Neural cell (in vitro differentiated cells): ENCODE measurements around the gene HMCN2. TPM values are rescaled to one million over a fixed set of nuclear protein-coding genes. Genes with fewer than 3 reads are reported as not detected.

Experiments used
- H2AFZ ChIP-seq: fragments of 200-600, 300-800 bp; sonication (generic), shearing (Covaris generic); 2 replicates; pipeline ENCODE4 v1.6.0; 2014; ENCODE audit warnings: low read depth, mild to moderate bottlenecking, antibody characterized with exemption, low read length, moderate library complexity
- H3F3A ChIP-seq: fragments of 200-600 bp; shearing (Covaris generic); 2 replicates; pipeline ENCODE4 v1.6.1; 2016; ENCODE audit warnings: mild to moderate bottlenecking, moderate library complexity, mixed read lengths, antibody characterized with exemption, low read length; ENCODE audit not compliant: insufficient read depth, poor library complexity, severe bottlenecking
- H3K27ac ChIP-seq: fragments of 200-600, 300-800 bp; sonication (generic), shearing (Covaris generic); 2 replicates; pipeline ENCODE4 v1.5.1; 2014; ENCODE audit warnings: mild to moderate bottlenecking, low read length, moderate library complexity
- H3K27me3 ChIP-seq: fragments of 300-800, 200-600 bp; sonication (generic), shearing (Covaris generic); 2 replicates; pipeline ENCODE4 v1.6.0; 2014; ENCODE audit warnings: mild to moderate bottlenecking, low read depth, low read length, moderate library complexity; ENCODE audit not compliant: insufficient read depth
- H3K36me3 ChIP-seq: fragments of 300-800, 200-600 bp; sonication (generic), shearing (Covaris generic); 2 replicates; pipeline ENCODE4 v1.5.1; 2014; ENCODE audit warnings: mild to moderate bottlenecking, antibody characterized with exemption, low read length, moderate library complexity; ENCODE audit not compliant: insufficient read depth
- H3K4me2 ChIP-seq: fragments of 300-800, 200-600 bp; sonication (generic), shearing (Covaris generic); 2 replicates; pipeline ENCODE4 v1.6.0; 2014; ENCODE audit warnings: mild to moderate bottlenecking, low read length
- H3K4me3 ChIP-seq: fragments of 300-800, 200-600 bp; sonication (generic), shearing (Covaris generic); 2 replicates; pipeline ENCODE4 v1.5.1; 2014; ENCODE audit warnings: mild to moderate bottlenecking, low read length, moderate library complexity
- H3K79me2 ChIP-seq: fragments of 200-600 bp; shearing (Covaris generic); replicated peaks from 2 replicates; pipeline ENCODE4 v1.6.0; 2014; ENCODE audit warnings: mild to moderate bottlenecking, low read length, moderate library complexity; ENCODE audit not compliant: insufficient read depth
- H3K9ac ChIP-seq: fragments of 300-800, 200-600 bp; sonication (generic), shearing (Covaris generic); 2 replicates; pipeline ENCODE4 v1.6.1; 2016; ENCODE audit warnings: mild to moderate bottlenecking, low read length, mixed read lengths
- H3K9me2 ChIP-seq: fragments of 200-600 bp; shearing (Covaris generic); 2 replicates; pipeline ENCODE4 v1.6.1; 2016; ENCODE audit warnings: mild to moderate bottlenecking, low read length, mixed read lengths; ENCODE audit not compliant: insufficient read depth
- H3K9me3 ChIP-seq: fragments of 200-600, 300-800 bp; sonication (generic), shearing (Covaris generic); 2 replicates; pipeline ENCODE4 v1.6.1; 2016; ENCODE audit warnings: mild to moderate bottlenecking, mixed run types, low read length, moderate library complexity, mixed read lengths
- H4K20me1 ChIP-seq: fragments of 200-600 bp; shearing (Covaris generic); 2 replicates; pipeline ENCODE4 v1.6.1; 2016; ENCODE audit warnings: mild to moderate bottlenecking, mixed run types; ENCODE audit not compliant: insufficient read depth
- EP300 ChIP-seq: fragments of 450-650 bp; conservative IDR thresholded peaks from 2 replicates; pipeline ENCODE4 v1.6.1; 2014; ENCODE audit warnings: antibody characterized with exemption, mild to moderate bottlenecking, moderate library complexity; ENCODE audit not compliant: poor library complexity, severe bottlenecking
- EZH2 ChIP-seq: fragments of 200-600, 300-800 bp; shearing (Covaris generic), sonication (generic); IDR thresholded peaks from 2 replicates; pipeline ENCODE4 v1.6.1; 2014; ENCODE audit warnings: antibody characterized with exemption, low read length, borderline replicate concordance, mild to moderate bottlenecking; ENCODE audit not compliant: insufficient read depth, poor library complexity, severe bottlenecking
- MXI1 ChIP-seq: fragments of 450-650 bp; conservative IDR thresholded peaks from 2 replicates; pipeline ENCODE4 v1.6.1; 2014; ENCODE audit warnings: antibody characterized with exemption, mild to moderate bottlenecking; ENCODE audit not compliant: poor library complexity, severe bottlenecking
- POLR2AphosphoS5 ChIP-seq: IDR thresholded peaks from 2 replicates; pipeline ENCODE4 v1.6.1; 2012
- RAD21 ChIP-seq: fragments of 450-650 bp; conservative IDR thresholded peaks from 2 replicates; pipeline ENCODE4 v1.6.1; 2014; ENCODE audit warnings: antibody characterized with exemption, mild to moderate bottlenecking, moderate library complexity
- SMC3 ChIP-seq: fragments of 450-650 bp; conservative IDR thresholded peaks from 2 replicates; pipeline ENCODE4 v1.6.1; 2014; ENCODE audit warnings: antibody characterized with exemption, mild to moderate bottlenecking, moderate library complexity; ENCODE audit not compliant: poor library complexity
- TAF1 ChIP-seq: IDR thresholded peaks from 2 replicates; pipeline ENCODE4 v1.6.1; 2012; ENCODE audit warnings: low read depth
- polyA plus RNA-seq: library from polyadenylated mRNA; depleted of rRNA; stranded (reverse); fragments of >200 nt; gene quantifications from 2 replicates; pipeline ENCODE4 v1.2.3, GENCODE V29; 2014
- TF ChIP-seq, protein P1 (sequence below): fragments of 450-650 bp; IDR thresholded peaks from 2 replicates; pipeline ENCODE4 v1.5.1; 2014; ENCODE audit warnings: antibody characterized with exemption, mild to moderate bottlenecking, moderate library complexity; ENCODE audit not compliant: poor library complexity, severe bottlenecking
- TF ChIP-seq, protein P2 (sequence below): IDR thresholded peaks from 2 replicates; pipeline ENCODE4 v1.6.1; 2012; ENCODE audit warnings: borderline replicate concordance

Gene HMCN2
- polyA plus RNA-seq, 1 donor from 2014 or later: 1.7 TPM

DNA sequence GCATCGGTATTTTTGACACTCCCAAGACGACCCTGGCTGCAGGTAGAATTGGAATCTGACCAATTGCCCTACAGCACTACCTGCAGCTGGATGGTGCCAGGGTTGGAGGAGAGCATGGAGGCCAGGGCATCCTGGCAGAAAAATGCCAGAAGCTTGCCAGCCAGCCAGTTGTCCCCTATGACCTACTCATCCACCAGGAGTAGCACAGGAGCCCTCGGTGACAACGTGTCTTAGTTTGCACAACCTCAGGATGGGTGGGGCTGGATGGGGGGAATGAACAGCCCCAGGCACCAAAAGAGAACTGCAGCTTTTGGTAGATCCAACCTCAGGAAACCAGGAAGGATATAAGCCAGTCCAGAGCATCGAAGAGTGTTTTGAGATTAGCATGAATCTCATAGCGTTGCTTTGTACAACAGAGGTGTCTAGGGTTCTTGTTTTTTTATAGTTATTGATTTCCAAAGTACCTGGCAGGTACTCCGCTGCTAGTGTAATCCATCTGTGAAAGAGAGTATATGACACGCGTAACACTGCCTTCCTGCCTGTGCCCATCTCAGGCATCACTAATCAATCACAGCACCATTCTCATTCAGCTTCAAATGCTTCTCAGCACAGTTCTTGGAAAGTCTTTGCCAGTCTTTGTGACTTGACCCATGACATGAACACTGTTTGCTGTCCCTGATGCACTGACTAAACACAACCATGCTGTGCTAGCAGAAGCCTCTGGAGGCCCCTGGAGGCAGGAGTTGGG is 142.5 kb downstream of the HMCN2 start:
- H3K9me3 ChIP-seq: no peaks in the 10 kb centered on the region
- H4K20me1 ChIP-seq: no peaks in the 10 kb centered on the region
- H3K9ac ChIP-seq: no peak overlapping the region
- no peaks in the 10 kb centered on the region for H3K9me2 ChIP-seq
- no peak overlapping the region for H3K27ac ChIP-seq
- H3K4me3 ChIP-seq: no peak overlapping the region
- H3K36me3 ChIP-seq: no peaks in the 10 kb centered on the region
- no peaks in the 10 kb centered on the region for H3F3A ChIP-seq
- no peaks in the 10 kb centered on the region for H3K79me2 ChIP-seq
- H2AFZ ChIP-seq: no peak overlapping the region
- H3K4me2 ChIP-seq: no peak overlapping the region
- TF ChIP-seq EP300 (no peak), RAD21 (no peak), SMC3 (no peak), POLR2AphosphoS5 (no peak), MXI1 (no peak), TAF1 (no peak), EZH2 (no peak)
- TF ChIP-seq, protein P1, sequence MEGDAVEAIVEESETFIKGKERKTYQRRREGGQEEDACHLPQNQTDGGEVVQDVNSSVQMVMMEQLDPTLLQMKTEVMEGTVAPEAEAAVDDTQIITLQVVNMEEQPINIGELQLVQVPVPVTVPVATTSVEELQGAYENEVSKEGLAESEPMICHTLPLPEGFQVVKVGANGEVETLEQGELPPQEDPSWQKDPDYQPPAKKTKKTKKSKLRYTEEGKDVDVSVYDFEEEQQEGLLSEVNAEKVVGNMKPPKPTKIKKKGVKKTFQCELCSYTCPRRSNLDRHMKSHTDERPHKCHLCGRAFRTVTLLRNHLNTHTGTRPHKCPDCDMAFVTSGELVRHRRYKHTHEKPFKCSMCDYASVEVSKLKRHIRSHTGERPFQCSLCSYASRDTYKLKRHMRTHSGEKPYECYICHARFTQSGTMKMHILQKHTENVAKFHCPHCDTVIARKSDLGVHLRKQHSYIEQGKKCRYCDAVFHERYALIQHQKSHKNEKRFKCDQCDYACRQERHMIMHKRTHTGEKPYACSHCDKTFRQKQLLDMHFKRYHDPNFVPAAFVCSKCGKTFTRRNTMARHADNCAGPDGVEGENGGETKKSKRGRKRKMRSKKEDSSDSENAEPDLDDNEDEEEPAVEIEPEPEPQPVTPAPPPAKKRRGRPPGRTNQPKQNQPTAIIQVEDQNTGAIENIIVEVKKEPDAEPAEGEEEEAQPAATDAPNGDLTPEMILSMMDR: no peak
- TF ChIP-seq, protein P2, sequence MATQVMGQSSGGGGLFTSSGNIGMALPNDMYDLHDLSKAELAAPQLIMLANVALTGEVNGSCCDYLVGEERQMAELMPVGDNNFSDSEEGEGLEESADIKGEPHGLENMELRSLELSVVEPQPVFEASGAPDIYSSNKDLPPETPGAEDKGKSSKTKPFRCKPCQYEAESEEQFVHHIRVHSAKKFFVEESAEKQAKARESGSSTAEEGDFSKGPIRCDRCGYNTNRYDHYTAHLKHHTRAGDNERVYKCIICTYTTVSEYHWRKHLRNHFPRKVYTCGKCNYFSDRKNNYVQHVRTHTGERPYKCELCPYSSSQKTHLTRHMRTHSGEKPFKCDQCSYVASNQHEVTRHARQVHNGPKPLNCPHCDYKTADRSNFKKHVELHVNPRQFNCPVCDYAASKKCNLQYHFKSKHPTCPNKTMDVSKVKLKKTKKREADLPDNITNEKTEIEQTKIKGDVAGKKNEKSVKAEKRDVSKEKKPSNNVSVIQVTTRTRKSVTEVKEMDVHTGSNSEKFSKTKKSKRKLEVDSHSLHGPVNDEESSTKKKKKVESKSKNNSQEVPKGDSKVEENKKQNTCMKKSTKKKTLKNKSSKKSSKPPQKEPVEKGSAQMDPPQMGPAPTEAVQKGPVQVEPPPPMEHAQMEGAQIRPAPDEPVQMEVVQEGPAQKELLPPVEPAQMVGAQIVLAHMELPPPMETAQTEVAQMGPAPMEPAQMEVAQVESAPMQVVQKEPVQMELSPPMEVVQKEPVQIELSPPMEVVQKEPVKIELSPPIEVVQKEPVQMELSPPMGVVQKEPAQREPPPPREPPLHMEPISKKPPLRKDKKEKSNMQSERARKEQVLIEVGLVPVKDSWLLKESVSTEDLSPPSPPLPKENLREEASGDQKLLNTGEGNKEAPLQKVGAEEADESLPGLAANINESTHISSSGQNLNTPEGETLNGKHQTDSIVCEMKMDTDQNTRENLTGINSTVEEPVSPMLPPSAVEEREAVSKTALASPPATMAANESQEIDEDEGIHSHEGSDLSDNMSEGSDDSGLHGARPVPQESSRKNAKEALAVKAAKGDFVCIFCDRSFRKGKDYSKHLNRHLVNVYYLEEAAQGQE: no peak
- no peaks in the 10 kb centered on the region for H3K27me3 ChIP-seq

DNA sequence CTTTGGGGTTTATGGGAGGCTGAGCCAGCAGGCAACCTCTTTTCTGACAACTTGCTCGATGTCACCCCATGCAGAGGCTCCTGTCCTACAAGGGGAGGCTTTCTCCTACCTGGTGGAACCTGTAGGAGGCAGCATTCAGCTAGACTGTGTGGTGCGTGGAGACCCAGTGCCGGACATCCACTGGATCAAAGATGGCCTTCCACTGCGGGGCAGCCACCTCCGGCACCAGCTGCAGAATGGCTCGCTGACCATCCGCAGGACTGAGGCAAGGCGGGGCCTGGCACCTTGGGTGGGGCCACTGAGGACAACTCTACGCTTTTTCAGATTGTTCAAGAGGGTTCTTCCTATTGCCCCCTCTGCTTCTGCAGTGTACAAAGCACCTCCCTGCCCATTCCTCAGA is 143.1 kb downstream of the HMCN2 start:
- no peaks in the 10 kb centered on the region for H4K20me1 ChIP-seq
- no peak overlapping the region for H3K9ac ChIP-seq
- no peaks in the 10 kb centered on the region for H3K36me3 ChIP-seq
- no peak overlapping the region for H3K4me3 ChIP-seq
- H3K79me2 ChIP-seq: no peaks in the 10 kb centered on the region
- H3F3A ChIP-seq: no peaks in the 10 kb centered on the region
- no peak for TF ChIP-seq RAD21
- TF ChIP-seq, protein P1: no peak
- no peak for TF ChIP-seq MXI1
- TF ChIP-seq, protein P2: no peak
- no peak for TF ChIP-seq SMC3
- no peaks in the 10 kb centered on the region for H3K27me3 ChIP-seq
- no peak overlapping the region for H3K4me2 ChIP-seq
- no peak overlapping the region for H3K27ac ChIP-seq
- no peaks in the 10 kb centered on the region for H3K9me3 ChIP-seq
- H3K9me2 ChIP-seq: no peaks in the 10 kb centered on the region
- H2AFZ ChIP-seq: no peak overlapping the region
